Panc1 (cell line): ENCODE results near the gene TBPL2. TPM values are rescaled to one million over a fixed set of nuclear protein-coding genes. Genes with fewer than 3 reads are reported as not detected.
"Not testable (repeated sequence)": the region's sequence is repeated elsewhere in the genome, so short reads cannot be mapped to it uniquely, and the experiment has no call there.

Experiments
- ATAC-seq: fragments of 200-7000 bp; cut with Tn5 transposase; 2 replicates; pipeline ENCODE4 v1.9.1; 2020; ENCODE audit warnings: mild to moderate bottlenecking, moderate library complexity
- BruUV-seq: library from RNA; stranded (reverse); fragments of 400-500 nt; replicated peaks from 2 replicates; lab custom pipeline; 2021; lab: Mats Ljungman, UMichigan
- CTCF ChIA-PET: fragments of 300-600 bp; sonication (Branson Sonifier 250); formaldehyde crosslinking; loops from one replicate; lab custom pipeline; 2022; ENCODE audit warnings: antibody characterized with exemption; lab: Charles Lee
- POLR2A ChIA-PET: fragments of 300-600 bp; sonication (Branson Sonifier 250); formaldehyde crosslinking; loops from one replicate; lab custom pipeline; 2022; ENCODE audit warnings: antibody characterized with exemption; lab: Charles Lee
- DNase-seq: peaks from one replicate; pipeline ENCODE4 v3.0.0-alpha.2; 2010; ENCODE audit warnings: low read depth, low spot score
- H3K27ac ChIP-seq: 2 replicates; pipeline ENCODE4 v1.5.1; 2011; ENCODE audit warnings: mild to moderate bottlenecking, low read length, inconsistent platforms
- H3K27me3 ChIP-seq: fragments of 200-500 bp; sonication (Bioruptor generic); 2 replicates; pipeline ENCODE4 v1.6.0; 2014; ENCODE audit warnings: low read length, inconsistent platforms; ENCODE audit not compliant: control insufficient read depth, insufficient read depth
- H3K36me3 ChIP-seq: fragments of 200-500 bp; sonication (Bioruptor generic); 2 replicates; pipeline ENCODE4 v1.5.1; 2014; ENCODE audit warnings: inconsistent platforms, mild to moderate bottlenecking, low read length, moderate library complexity; ENCODE audit not compliant: control insufficient read depth, insufficient read depth
- H3K4me1 ChIP-seq: 2 replicates; pipeline ENCODE4 v1.5.1; 2011; ENCODE audit warnings: inconsistent platforms, mild to moderate bottlenecking, low read length, moderate library complexity; ENCODE audit not compliant: control insufficient read depth, insufficient read depth
- H3K4me3 ChIP-seq, 2 experiments: 2 replicates each; pipeline ENCODE4 v1.5.1; 2011 to 2012; ENCODE audit warnings: low read depth in 2 of 2, low read length in 2 of 2, mild to moderate bottlenecking in 2 of 2, inconsistent platforms in 1 of 2, moderate library complexity in 1 of 2
- H3K9me3 ChIP-seq: fragments of 200-500 bp; sonication (Bioruptor generic); 2 replicates; pipeline ENCODE4 v1.5.1; 2014; ENCODE audit warnings: low read depth, mild to moderate bottlenecking, inconsistent platforms, low read length, moderate library complexity; ENCODE audit not compliant: control insufficient read depth, insufficient read depth
- CTCF ChIP-seq: fragments of 450-650 bp; IDR thresholded peaks from 2 replicates; pipeline ENCODE4 v1.5.1; 2017; ENCODE audit warnings: mild to moderate bottlenecking
- POLR2AphosphoS5 ChIP-seq: IDR thresholded peaks from 2 replicates; pipeline ENCODE4 v1.6.1; 2012; ENCODE audit warnings: mild to moderate bottlenecking, low read depth, low read length, moderate library complexity
- REST ChIP-seq, 2 experiments: IDR thresholded peaks; 2 replicates each; pipeline ENCODE4 v1.6.1; 2011 to 2012; ENCODE audit warnings: low read depth in 2 of 2, control low read depth in 1 of 2, low read length in 1 of 2, mild to moderate bottlenecking in 1 of 2, moderate library complexity in 1 of 2; ENCODE audit not compliant: insufficient read depth in 1 of 2
- SIN3A ChIP-seq: IDR thresholded peaks from 2 replicates; pipeline ENCODE4 v1.6.1; 2012; ENCODE audit warnings: low read depth, mild to moderate bottlenecking, low read length, moderate library complexity, borderline replicate concordance; ENCODE audit not compliant: insufficient read depth
- TCF7L2 ChIP-seq: IDR thresholded peaks from 2 replicates; pipeline ENCODE4 v1.6.1; 2011; ENCODE audit warnings: mild to moderate bottlenecking, low read depth, low read length, inconsistent platforms
- in situ Hi-C: cut with HindIII; loops from 2 replicates; pipeline ENCODE4 v1.10.0; 2016; ENCODE audit warnings: low sequenced_read_pairs, low pct_unique_long_range_greater_than_20kb
- intact Hi-C: fragments of 100-400 bp; cut with micrococcal nuclease; formaldehyde crosslinking; loops from one replicate; pipeline ENCODE4 v1.10.0; 2022; ENCODE audit not compliant: unreplicated experiment
- total RNA-seq: library from RNA; stranded (reverse); gene quantifications from one replicate; pipeline ENCODE4 v1.2.1, GENCODE V29; 2021; ENCODE audit not compliant: unreplicated experiment

Gene TBPL2
- total RNA-seq, 1 experiment from 2014 or later: not detected

GRCh38 chr14:55477680-55478079, 37.3 kb upstream of the TBPL2 start:
- POLR2A ChIA-PET: no interaction called here

GRCh38 chr14:55476448-55476847, 36.0 kb upstream of the TBPL2 start:
- BruUV-seq, POLR2A ChIA-PET, H3K4me3 ChIP-seq, in situ Hi-C loops, H3K4me1 ChIP-seq, ATAC-seq, H3K9me3 ChIP-seq, intact Hi-C loops, H3K27me3 ChIP-seq, DNase-seq, H3K36me3 ChIP-seq, CTCF ChIA-PET, H3K27ac ChIP-seq: not testable (repeated sequence)

More at GRCh38 chr14:55477680-55478079, 37.3 kb upstream of the TBPL2 start:
- Histone ChIP-seq H3K27ac (0 out of 2 replicates have a peak overlapping the region, but pooled peaks have one; percentile 39), H3K27me3 (no peaks in the 10 kb centered on the region), H3K36me3 (no peaks in the 10 kb centered on the region), H3K4me3 (no peak overlapping the region), H3K9me3 (no peaks in the 10 kb centered on the region), H3K4me1 (no peaks in the 10 kb centered on the region)
- ATAC-seq (no peak), DNase-seq (no peak)
- in situ Hi-C loops (no loop called here), intact Hi-C loops (no loop called here)
- BruUV-seq: no TSS peak
- TF ChIP-seq REST (IDR thresholded peaks at IDR 0.05; ENCODE audit: insufficient read depth in 1 of 2, low read depth in 2 of 2, low read length in 1 of 2) (no peak), SIN3A (no peak), POLR2AphosphoS5 (no peak), CTCF (no peak)
- CTCF ChIA-PET: no interaction called here

- no peak for ATAC-seq
- ChIA-PET CTCF (interaction anchor here (0.7 kb wide), 1 partner anchor 17 kb away, joined by 9 read pairs; no protein-coding TSS in a partner anchor), POLR2A (interaction anchor here (0.7 kb wide), 1 partner anchor 17 kb away, joined by 8 read pairs; no protein-coding TSS in a partner anchor)
- in situ Hi-C loops (no loop called here), intact Hi-C loops (no loop called here)
- no peaks in the 10 kb centered on the region for H3K36me3 ChIP-seq
- BruUV-seq: no TSS peak
- TF ChIP-seq POLR2AphosphoS5 (no peak), REST (IDR thresholded peaks at IDR 0.05; ENCODE audit: insufficient read depth in 1 of 2, low read depth in 2 of 2, low read length in 1 of 2) (no peak), SIN3A (no peak), CTCF (no peak), TCF7L2 (no peak)
- no peaks in the 10 kb centered on the region for H3K4me1 ChIP-seq
- H3K4me3 ChIP-seq: no peak overlapping the region
- H3K9me3 ChIP-seq: peaks cover 2% of the 10 kb centered on the region; the same call in 1 of the 2 replicates
- H3K27me3 ChIP-seq: no peaks in the 10 kb centered on the region
- DNase-seq: no peak
- no peak overlapping the region for H3K27ac ChIP-seq
These were observed 33.4 kb upstream of the TBPL2 start for GRCh38 chr14:55473786-55474185.
